Fibroblast of the aortic adventitia (primary cell): Measurements from ENCODE around the gene FIZ1. TPM values are rescaled to one million over a fixed set of nuclear protein-coding genes. Genes with fewer than 3 reads are reported as not detected.

Source experiments
- DNase-seq: peaks from one replicate; pipeline ENCODE4 v3.0.0-alpha.2; 2010; ENCODE audit warnings: low read depth
- H3K4me3 ChIP-seq: 2 replicates; pipeline ENCODE4 v1.5.1; 2011; ENCODE audit warnings: low read depth, mild to moderate bottlenecking, control low read depth, low read length, moderate library complexity
- CTCF ChIP-seq: IDR thresholded peaks from 2 replicates; pipeline ENCODE4 v1.5.1; 2011; ENCODE audit warnings: mild to moderate bottlenecking, low read length, control low read depth, inconsistent platforms; ENCODE audit not compliant: insufficient read depth
- total RNA-seq: library from RNA; depleted of rRNA; stranded (reverse); fragments of >200 nt; gene quantifications from 2 replicates; pipeline ENCODE4 v1.2.3, GENCODE V29; 2012; ENCODE audit warnings: low replicate concordance

Gene FIZ1
- total RNA-seq, 1 donor, result 4.7 TPM

DNA sequence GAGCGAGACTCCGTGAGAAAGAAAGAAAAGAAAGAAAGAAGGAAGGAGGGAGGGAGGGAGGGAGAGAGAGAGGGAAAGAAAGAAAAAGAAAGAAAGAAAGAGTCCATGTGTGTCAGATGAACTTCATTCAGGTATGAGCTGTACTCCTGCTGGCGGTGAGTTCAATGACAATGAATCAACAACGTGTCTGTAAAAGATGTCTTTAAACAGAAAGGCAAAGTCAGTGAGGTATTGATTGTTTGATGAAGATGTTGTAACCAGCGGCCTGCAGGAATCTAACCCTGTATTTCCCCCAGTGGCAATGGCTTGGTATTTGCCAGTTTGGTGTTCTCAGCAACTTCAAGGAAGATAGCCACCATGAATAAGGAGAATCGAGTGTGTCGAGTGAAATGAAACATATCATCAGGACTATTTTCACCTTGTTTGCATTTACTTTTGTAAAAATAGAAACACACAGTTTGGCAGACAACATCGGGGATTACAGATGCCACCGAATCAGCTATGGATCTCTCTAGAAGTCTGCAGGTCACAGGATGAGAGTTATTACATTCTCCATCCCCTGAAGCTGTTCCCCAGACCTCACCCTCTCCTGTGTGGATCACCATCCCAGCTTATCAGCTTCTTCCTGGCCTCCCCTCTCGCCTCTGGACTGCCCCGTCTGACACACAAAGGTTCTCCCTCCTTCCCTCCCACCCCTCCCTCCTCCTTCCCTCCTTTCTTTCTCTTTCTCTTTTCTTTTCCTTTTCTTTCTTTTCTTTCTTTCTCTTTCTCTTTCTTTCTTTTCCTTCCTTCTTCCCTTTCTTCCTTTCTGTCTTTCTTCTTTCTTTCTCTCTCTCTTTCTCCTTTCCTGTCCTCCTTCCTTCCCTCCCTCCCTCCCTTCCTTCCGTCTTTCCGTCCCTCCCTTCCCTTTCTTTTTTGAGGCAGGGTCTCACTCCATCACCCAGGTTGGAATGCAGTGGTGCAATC lies 45.8 kb downstream of the FIZ1 start:
- DNase-seq, result no peak
- no peak for TF ChIP-seq CTCF
- H3K4me3 ChIP-seq, result no peak overlapping the region

DNA sequence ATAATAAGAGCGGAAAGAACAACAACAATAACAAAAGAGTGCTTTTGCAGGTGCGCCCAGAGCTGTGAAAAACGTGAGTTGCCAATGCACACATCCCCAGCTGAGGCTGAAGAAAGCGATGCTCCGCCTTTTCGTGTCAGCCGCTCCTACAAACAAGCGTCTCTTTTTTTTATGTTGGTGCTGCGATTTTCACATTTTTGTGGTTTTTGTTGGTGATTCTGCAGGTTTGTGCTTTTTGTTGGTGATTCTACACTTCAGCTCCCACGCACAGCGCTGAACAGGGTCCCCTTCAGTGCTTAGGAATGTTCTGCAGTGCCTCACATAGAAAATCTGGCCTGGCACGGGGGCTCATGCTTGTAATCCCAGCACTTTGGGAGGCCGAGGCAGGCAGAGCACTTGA lies 46.7 kb downstream of the FIZ1 start:
- no peak for TF ChIP-seq CTCF
- no peak overlapping the region for H3K4me3 ChIP-seq
- DNase-seq, result peak; percentile 77

- no peak overlapping the region for H3K4me3 ChIP-seq
- no peak for DNase-seq
These were observed 47.1 kb downstream of the FIZ1 start for GRCh38 chr19:55552206-55552605.

GRCh38 chr19:55550321-55550650 lies 49.0 kb downstream of the FIZ1 start:
- no peak overlapping the region for H3K4me3 ChIP-seq
- no peak for TF ChIP-seq CTCF
- no peak for DNase-seq

More at GRCh38 chr19:55552206-55552605, 47.1 kb downstream of the FIZ1 start:
- no peak for TF ChIP-seq CTCF

- peak overlapping the region; percentile 13 for H3K4me3 ChIP-seq
- TF ChIP-seq CTCF, result no peak
- peak; percentile 90 for DNase-seq
These were observed 49.6 kb downstream of the FIZ1 start for GRCh38 chr19:55549500-55550320.

DNA sequence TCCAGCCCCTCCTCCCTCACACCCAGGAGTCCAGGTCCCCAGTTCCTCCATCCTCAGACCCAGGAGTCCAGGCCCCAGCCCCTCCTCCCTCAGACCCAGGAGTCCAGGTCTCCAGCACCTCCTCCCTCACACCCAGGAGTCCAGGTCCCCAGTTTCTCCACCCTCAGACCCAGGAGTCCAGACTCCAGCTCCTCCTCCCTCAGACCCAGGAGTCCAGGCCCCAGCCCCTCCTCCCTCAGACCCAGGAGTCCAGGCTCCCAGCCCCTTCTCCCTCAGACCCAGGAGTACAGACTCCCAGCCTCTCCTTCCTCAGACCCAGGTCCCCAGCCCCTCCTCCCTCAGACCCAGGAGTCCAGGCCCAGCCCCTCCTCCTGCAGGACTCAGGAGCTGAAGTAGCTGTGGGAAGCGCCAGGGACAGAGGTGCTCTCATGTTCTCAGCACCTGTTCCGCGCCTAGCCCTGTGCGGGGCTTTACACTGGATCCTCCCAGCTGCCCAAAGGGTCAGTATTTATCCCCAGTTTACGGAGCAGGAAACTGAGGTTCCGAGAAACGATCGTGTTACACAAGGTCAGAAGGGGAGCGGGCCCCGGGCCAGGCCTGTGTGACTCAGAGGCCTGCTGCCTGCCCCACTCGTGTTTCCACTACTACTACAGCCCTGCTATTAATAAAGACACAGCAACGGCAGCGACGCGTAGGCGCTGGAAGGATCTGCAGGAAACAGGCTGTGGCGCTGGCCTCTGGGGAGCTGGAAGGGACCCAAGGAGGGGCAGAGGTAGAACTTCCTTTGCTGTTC lies 52.3 kb downstream of the FIZ1 start:
- H3K4me3 ChIP-seq, result no peak overlapping the region
- peak; percentile 51 for DNase-seq

More for the DNA sequence above, 52.3 kb downstream of the FIZ1 start:
- no peak for TF ChIP-seq CTCF
